GM20000 (cell line): ENCODE measurements around the gene STAM.
A peak's percentile ranks its signal among the peaks of the same experiment; 100 is the strongest.

ENCODE experiments used
- DNase-seq: peaks from one replicate; pipeline ENCODE4 v3.0.0; 2012; ENCODE audit warnings: low spot score
- CTCF ChIP-seq: IDR thresholded peaks from 2 replicates; pipeline ENCODE4 v1.5.1; 2012; ENCODE audit warnings: mild to moderate bottlenecking, control low read depth; ENCODE audit errors: extremely low read depth, missing control alignments

Gene STAM

GRCh38 chr10:17676919-17677318 lies 33.0 kb downstream of the STAM start:
- no peak for TF ChIP-seq CTCF
- no peak for DNase-seq

GRCh38 chr10:17682236-17682946 lies 38.4 kb downstream of the STAM start:
- no peak for DNase-seq
- TF ChIP-seq CTCF: no peak

GRCh38 chr10:17683541-17683940 lies 39.6 kb downstream of the STAM start:
- no peak for TF ChIP-seq CTCF

GRCh38 chr10:17684537-17684936 lies 40.6 kb downstream of the STAM start:
- DNase-seq: peak; percentile 27
- no peak for TF ChIP-seq CTCF

More at GRCh38 chr10:17683541-17683940, 39.6 kb downstream of the STAM start:
- DNase-seq: no peak

DNA sequence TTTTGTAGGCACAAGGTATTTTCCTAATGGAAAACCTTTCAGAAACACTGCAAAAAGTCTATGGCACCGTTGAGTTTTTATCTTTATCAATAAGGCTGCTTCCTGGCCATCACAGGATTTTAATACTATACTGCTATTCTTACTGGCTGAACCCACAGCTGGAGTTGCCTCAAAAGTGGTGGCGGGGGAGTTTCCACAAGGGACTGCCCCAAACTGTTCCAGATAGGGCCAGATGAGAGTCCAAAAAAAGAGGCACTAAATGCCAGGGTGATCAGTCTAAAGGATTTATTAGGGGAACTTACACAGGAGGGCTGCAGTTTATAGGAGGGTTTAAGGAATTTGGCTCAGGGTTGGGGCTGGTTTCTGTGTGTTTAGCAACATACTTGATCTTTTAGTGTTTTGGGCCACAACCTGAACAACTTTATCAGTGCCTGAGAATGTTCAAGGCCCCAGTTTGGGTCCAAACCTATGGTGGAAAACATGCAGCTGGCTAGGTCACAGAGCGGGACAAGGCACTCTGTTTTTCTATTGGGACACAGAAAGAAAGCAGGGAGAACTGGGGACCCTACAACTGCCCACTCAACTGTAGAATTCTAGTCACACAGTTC lies 41.4 kb downstream of the STAM start:
- peak; percentile 18 for DNase-seq
- no peak for TF ChIP-seq CTCF

GRCh38 chr10:17687117-17687831 lies 43.3 kb downstream of the STAM start:
- no peak for DNase-seq
- TF ChIP-seq CTCF: no peak

DNA sequence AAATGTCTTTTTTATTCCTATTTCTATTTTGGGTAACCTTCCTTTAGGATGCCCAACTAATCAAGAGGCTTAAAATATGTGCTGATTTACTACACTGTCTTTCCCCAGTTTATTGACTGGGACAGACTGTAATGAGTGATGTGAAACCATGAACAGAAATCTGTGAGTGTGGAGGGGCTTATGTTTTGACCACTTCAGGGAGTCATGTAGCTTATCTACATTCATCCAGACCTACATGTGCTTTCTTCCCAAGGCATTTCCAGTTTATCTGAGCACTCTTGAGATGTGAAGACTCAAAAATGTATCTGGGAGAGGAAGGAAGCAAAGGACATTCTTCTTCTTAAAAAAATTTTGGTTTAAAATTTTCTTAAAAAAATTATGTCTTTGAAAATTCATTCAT lies 45.2 kb downstream of the STAM start:
- DNase-seq: no peak
- TF ChIP-seq CTCF: no peak
